NCI-H2107 (cell line): ENCODE measurements around the gene GAN.
"Not testable (repeated sequence)": the region's sequence is repeated elsewhere in the genome, so short reads cannot be mapped to it uniquely, and the experiment has no call there.

Experiments
- DNase-seq: peaks from one replicate; lab custom pipeline; 2025; lab: John Stamatoyannopoulos, UW

The GAN gene

DNA sequence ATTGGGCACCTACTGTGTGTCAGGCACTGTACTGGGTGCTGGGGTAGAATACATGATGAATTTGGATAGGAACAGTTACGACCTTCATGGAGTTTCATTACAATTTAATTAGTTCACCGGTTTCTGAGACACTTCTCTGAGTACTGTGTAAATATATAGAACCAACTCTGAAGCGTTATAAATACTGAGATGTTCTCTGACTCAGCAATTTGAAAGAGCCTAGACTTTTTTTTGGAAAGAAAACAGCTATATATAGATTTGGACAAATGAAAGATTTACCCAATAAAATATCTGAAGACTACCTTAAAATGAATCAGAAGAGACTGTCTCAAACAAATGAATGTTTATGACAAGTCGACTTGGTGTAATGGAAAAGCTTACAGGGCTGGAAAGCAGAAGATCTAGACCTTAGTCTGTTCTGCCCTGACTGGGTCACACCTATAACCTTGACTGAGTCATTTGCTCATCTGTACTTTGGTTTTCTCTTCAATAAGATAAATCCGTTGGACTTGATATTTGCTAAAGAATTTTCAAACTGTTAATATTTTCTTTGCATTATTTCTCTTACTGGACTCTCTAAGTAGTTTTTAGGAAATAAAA, 4.6 kb upstream of the GAN start:
- DNase-seq, result no peak

DNA sequence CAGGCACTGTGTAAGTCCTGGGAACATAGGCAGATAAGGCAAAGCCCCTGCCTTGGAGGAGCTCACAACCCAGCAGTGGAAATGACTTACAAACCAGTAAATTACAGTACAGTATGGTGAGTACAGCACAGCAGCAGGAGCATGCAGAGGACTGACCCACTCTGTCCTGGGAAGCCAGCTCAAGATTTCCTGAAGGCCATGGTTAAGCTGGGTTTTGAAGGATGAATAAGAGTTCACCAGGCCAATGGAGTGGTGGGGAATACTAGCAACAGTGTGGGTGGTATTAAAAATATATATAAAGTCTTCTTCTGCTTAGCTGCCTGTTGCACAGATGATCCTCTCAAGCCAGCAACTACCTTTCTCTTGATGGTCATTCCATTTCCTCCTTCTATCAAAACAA, 3.0 kb upstream of the GAN start:
- DNase-seq, result no peak

DNA sequence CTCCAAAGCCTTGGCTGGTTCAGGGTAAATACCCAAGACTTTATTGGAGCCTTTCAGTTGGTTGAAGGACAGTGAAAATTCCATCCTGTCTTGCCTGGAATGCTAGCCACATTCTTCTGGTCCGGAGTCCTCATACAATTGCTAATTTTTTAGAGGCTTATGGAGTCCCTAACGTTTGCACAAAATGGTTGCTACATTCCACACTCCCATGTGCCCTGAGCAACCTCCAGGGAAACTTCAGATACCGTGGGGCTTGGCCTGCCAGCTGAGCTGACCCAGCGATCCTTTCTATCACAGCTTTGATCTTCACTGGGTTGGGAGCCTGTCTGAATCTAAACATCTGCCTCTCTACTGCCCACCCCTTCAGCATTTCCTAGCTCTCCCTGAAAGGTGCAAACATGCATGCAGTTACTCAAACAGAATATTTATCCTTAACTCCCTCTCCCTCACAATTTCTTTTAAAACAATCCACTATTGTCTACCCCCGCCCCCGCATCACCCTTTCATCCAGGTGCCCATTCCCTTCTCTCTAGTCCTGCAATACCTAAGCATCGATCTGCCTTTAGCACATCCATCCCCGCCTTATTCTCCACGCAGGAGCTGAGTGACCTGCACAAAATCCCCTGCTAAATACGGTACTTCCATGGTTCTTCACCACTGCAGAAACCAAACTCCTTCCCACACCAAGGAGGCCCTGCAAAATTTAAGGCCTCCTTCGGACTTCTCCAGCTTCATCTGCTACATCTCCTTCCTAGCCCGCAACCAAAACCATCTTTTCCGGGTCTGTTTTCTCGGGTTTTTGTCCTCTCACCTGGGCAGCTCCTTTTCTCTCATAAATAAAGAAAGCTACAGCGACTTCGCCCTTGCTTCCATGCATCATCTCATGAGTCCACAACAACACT, 810 bp upstream of the GAN start:
- no peak for DNase-seq

DNA sequence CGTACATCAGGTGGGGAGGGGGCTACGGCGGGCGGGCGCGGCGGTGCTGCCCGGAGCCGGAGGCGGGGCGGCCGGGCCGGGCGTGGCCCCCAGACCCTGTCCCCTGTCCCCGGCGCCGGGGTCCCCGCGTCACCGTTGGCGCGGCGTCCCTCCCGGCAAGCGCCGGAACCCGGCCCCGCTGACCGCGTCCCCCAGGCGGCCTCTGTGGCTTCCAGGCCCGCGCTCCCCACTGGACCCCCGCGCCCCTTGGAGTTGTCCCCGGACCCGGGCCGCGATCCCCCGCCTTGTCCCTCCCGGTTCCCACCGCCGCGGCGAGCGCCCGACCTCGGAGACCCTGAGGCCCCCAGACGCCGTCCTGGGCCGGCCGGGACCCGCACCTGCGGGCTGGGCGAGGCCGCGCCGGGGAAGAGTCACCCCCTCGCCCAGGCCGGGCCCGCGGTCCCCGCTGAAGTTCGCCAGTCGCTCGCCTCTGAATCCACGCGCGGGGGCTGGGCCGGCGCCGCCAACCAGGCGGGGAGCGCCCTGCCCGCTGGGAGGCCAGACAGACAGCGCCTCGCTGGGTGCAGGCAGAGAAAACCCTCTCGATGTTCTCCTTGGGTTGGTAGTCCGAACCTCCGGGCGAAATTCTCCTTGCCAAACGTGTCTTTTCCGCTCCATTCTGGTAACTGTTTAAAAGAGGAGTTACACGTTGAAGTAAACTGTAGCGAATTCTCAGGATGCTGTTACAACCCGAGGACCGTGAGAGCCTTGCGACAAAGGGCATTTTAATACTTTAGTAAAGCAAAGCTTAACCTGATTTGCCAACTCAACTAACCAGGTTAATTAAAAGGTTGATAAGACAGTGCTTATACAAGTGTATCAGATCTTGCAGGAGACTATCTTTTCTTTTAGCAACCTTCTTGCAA, 761 bp downstream of the GAN start:
- DNase-seq, result no peak

DNA sequence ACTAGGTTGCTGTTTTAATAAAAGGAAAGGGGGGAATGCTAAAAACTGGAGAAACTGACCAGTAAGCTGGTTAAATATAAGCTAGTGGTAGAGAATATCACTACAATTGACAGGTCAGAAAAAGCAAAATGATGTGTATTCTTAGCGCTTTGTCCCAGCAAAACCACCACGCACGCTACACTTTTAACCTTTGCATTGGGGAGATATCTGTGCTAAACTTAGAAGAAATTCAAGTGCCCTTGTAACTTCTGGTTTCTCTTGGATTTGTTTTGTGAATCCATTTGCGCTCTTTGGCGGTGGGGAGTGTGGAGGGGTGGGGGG, 1.4 kb downstream of the GAN start:
- no peak for DNase-seq

DNA sequence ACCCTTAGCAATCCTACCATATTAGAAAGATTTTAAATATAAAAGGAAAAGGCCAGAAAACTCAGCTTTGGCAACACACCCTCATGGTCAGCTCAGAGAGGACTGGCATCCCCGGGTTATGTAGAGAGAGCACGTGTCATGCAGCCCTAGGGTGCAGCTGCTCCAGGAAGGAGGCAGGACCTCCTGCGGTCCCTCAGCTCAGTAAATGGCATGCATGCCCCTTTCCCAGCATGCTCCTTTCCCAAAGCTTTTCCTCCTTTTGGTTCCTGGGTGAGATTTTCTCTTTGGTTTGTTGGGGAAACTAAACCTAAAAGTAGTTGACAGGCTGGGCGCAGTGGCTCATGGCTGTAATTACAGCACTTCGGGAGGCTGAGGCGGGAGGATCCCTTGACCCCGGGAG, 3.9 kb downstream of the GAN start:
- no peak for DNase-seq

DNA sequence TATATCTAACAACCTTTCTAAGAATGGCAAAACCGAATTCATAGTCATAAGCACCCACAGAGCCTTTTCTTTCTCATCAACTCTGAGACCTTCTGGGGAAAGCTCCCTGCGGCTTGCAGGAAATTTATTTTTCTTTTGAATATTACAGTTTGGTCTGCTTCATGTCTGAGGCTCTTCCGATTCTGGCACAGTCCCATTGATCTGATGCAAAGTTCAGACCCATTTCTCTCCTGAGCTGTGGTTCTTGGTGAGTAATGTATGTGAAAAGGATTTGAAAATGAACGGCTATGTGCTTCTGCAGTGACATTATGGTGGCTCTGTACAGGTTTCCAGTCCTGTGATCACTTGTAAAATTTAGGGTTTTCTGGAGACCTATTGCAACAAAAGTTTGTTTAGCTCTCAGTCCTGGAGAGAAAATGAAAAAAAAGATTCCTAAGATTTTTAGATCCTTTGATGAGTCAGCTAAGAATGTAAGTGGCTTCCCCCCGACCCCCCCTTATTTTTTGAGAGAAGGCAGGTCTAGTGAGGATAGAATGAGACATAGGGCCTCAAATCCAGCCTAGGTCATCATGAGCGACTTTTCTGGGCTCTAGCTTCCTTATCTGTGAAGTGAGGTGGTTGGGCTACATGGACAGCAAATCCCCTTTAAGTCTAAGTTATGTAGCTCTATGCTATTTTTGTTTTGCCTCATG, 4.6 kb downstream of the GAN start:
- no peak for DNase-seq

DNA sequence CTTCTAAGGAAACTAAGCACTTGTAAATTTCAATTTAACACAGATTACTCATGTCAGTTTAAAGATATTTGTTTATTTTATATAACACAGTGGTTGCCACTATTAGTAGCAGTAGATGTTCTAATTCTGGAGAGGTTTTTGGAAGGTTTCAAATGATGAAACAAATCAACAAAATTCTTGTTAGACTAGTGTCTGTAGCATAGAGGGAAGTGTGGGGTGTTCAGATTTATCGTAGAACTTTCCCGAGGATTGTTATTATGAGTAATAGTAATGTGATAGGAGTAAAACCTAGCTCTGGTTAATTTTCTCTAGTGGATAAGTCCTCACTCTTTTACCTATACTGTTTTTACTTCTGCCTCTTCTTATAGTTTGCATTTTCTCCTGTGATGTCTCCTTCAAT, 6.3 kb downstream of the GAN start:
- no peak for DNase-seq

DNA sequence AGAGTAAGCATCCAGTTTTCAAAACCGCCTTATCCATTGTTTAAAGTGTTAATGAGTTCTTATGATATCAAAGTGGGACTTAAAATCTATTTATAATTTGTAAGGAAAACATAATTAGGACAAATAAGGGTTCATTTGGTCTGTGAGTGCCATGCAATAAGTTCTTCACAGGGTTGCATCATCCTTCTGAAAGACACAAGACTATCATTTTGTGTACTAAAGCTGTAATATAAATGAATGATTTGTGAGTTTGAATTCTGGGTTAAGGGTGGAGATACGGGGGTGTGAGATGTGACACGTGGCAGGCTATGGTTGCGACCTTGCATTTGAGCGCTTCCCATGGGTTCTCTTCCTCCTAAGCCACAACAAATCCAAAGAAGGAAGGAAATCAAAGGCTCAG, 6.8 kb downstream of the GAN start:
- no peak for DNase-seq

DNA sequence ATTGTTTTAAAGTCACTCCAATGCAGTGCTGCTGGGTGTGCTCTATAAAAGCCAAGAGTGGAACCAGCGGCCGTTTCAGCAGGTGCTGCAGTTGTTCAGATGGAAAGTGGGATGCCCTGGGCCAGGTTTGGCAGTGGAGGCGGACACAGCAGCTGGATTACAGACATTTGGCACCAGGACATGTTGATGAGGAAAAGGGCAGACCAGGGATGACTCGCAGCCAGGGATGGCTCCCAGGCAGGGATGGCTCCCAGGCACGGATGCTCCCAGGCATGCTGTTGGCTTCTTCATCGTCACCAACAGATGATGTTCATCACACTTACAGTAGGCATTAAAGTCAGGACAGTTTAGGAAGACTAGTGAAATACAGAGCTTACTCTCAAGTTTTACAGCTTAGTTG, 10.0 kb downstream of the GAN start:
- DNase-seq, result no peak

DNA sequence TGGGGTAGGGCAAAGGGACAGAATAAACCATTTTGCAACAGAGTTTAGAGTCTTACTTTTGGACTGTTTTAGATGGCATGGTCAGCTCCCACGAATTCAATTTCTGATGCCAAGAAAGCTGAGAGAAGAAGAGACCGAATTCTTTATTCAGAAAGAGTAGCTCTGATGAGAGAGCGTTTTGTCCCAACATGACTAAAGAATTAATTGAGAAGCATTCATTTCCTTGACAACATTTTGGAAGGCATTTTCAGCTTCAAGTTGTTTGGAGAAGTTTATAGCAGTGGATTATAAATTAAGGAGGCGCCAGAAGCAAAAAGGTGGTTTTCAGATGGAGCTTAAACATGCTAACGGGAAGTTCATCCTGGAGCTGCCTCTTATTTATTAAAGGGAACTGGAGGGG, 12.2 kb downstream of the GAN start:
- DNase-seq, result no peak

DNA sequence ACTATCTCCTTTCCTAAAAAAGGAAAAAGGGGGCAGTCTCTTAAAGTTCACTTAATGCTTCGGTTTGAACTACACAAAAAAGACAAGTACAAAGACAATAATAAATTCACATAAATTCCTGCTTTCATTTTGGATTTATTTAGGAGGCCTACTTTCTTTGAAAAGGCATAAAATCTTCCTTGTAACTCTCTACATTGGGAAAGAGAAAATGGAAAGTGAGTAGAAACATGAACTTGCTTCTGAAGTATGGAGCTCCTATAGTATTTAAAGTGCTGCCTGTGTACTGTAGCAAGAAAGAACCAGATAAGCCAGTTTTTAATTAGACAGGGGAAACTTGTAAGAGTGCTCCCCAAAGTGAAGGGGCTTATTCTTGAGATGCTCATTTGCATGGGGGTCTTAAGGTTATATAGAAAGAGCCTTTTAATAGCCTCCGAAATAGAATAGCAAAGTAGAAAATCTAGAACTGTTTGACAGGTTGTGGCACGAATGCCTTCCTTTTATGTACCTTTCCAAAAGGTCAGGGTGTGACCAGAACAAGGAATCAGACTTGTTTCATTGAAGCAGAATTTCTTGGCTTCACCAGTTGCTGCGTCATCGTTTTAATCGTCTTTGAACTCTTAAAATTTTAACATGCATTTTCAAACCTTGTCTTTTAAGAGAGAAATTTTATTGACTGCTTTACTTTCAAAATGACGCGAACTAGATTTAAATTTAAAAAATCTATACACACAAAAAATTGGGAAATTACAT, 12.9 kb downstream of the GAN start:
- DNase-seq, result no peak

DNA sequence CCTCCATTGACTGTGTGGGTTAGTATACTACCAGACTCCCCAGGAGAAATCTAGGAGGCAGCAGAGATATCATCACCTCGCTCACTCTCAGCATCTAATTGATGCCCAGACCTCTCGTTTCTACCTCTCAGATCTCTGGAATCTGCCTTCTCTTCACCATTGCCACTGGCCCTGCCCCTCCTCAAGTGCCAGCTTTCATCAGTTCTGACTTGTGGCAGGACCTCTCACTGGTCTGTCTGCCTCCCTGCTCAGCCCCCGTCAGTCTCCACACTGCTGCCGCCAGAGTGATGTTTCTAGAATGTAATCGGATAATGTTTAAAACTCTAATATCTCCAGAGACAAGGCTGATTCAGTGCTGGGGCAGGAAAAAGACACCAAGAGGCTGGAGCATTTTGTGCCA, 15.2 kb downstream of the GAN start:
- DNase-seq, result no peak

DNA sequence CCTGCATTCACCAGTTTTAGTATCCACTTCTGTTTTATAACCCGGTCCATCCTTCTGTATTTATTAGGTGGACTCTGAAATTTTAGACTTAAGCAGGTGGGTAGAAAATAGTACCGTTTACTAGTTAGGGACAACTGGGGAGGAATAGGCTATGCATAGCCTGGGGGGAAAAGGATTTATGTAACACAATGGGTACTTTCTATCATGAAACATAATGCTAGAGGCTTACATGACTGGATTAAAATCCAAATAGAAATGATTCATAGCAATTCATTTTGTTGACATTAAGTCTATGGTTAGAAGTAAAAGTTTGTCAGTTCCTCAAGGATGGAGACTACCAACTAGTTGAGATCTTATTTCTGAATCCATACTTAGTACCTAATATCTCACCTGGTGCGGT, 18.6 kb downstream of the GAN start:
- DNase-seq, result no peak

DNA sequence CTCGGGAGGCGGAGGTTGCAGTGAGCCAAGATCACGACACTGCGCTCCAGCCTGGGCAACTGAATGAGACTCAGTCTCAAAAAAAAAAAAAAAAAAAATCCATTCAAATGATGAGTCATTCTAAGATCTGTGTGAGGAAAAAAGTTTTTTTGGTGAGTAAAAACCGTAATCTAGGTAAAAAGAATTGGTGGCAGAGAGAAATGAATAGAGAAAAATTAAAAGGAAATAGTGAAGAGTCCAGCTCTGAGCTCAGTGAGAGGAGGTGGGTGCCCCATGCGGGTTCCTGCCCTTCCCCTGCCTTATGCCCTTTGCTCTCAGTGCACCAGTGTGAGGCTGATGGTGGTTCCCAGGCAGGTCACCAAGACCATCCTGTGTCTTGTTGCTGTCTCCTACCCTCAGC, 20.9 kb downstream of the GAN start:
- no peak for DNase-seq

DNA sequence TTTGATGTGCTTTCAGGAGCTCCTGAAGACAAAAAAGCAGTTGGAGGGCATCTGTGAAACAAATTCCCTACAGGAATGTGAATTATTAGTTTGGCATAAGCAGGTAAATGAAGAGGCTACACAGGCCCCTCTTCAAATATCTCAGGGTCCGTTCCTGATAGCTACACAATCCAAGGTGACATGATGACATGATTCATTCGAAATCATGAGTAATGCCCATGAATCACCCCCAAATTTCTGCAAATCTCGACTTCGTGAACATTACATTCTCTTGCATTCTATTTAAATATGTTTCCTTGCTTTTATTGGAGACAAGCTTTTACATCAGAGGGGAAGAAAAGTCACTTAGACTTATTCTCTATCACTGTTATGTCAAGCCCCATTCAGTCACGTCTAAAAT, 22.3 kb downstream of the GAN start:
- DNase-seq, result no peak

DNA sequence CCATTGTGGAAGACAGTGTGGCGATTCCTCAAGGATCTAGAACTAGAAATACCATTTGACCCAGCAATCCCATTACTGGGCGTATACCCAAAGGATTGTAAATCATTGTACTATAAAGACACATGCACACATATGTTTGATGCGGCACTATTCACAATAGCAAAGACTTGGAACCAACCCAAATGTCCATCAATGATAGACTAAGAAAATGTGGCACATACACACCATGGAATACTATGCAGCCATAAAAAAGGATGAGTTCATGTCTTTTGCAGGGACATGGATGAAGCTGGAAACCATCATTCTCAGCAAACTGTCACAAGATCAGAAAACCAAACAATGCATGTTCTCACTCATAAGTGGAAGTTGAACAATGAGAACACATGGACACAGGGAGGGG, 30.4 kb downstream of the GAN start:
- not testable (repeated sequence) for DNase-seq

DNA sequence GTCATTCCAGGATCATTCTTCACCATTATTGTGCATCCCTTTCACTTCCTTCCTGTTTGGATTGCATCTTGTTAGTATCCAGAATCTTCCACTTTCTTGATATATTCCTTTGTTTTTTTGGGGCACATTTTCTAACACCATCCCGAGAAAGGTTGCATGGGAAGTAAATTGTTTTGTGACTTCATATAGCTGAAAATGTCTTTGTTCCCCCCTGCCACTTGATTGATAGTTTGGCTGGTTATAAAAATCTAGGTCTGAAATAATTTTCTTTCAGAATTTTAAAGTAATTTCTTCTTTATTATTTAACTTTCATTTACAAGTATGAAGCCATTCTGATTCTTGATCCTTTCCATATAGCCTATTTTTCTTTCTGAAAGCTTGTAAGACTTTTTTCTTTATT, 32.7 kb downstream of the GAN start:
- DNase-seq, result no peak

DNA sequence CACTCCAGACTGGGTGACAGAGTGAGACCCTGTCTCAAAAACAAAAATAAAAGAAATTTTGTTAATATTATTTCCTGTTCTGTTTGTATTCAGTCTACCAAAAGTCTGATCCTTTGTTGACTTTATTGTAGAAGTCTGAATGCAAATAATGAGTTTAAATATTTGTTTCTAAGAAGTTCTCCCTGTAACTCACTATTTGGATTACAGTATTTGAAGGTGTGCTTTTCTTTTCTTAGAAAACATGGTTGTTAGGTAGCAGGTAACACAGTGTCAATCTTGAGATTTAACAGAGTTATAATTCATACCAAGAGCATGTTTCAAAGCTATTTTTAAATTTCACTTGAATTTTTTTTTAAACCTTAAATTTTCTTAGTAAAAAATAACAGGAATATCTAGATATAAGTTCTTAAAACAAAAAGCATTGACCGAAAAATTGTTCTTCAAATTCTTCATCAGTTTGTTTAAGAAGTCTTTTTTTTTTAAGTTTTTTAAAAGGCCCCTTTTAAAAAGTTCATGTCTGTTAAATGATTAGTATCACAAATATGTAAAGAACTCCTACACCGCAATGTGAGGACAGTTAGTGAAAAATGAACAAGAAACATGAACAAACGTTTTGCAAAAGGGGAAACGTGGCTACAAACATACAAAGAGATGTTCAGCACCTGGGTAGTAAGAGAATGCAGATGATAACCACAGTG, 35.0 kb downstream of the GAN start:
- DNase-seq, result no peak

DNA sequence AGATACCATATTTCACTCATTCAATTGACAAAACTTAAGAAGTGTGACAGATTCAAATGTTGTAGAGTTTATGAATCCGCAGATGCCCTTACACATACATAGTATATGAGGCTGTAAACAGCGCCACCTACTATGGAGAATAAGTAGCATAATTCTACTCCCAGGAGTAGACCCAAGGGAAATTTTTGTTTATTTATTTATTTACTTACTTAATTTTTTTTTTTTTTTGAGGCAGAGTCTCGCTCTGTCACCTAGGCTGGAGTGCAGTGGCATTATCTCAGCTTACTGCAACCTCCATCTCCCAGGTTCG, 35.5 kb downstream of the GAN start:
- DNase-seq, result no peak

DNA sequence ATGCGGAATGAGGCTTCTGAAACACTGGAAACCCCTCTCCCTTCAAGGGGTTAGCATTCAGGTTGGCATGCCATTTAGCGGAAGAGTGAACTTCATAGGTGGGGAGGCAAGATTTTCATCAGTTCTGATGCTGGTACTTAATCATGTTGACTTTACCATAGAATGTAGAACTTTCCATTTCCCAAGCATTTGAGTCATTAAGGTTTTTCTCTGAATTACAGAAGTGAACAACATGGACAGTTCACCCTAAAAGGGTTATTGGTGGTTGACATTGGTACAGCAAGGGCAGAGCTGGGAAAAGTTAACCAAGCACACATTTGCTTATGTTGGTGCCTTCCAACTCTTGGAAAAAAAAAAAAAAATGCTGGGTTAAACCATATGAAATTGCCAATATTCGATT, 39.1 kb downstream of the GAN start:
- DNase-seq, result no peak
